IPS-18c (cell line): Measurements from ENCODE around the gene TNN.

Experiments used
- H3K4me3 ChIP-seq: 2 replicates; pipeline ENCODE4 v1.7.0; 2013; ENCODE audit warnings: low read depth, mild to moderate bottlenecking, low read length, moderate library complexity; ENCODE audit not compliant: insufficient read depth
- H3K9me3 ChIP-seq: one replicate; pipeline ENCODE4 v1.6.1; 2013; ENCODE audit warnings: mild to moderate bottlenecking, low read length, moderate library complexity; ENCODE audit not compliant: control insufficient read depth, insufficient read depth

Gene TNN

DNA sequence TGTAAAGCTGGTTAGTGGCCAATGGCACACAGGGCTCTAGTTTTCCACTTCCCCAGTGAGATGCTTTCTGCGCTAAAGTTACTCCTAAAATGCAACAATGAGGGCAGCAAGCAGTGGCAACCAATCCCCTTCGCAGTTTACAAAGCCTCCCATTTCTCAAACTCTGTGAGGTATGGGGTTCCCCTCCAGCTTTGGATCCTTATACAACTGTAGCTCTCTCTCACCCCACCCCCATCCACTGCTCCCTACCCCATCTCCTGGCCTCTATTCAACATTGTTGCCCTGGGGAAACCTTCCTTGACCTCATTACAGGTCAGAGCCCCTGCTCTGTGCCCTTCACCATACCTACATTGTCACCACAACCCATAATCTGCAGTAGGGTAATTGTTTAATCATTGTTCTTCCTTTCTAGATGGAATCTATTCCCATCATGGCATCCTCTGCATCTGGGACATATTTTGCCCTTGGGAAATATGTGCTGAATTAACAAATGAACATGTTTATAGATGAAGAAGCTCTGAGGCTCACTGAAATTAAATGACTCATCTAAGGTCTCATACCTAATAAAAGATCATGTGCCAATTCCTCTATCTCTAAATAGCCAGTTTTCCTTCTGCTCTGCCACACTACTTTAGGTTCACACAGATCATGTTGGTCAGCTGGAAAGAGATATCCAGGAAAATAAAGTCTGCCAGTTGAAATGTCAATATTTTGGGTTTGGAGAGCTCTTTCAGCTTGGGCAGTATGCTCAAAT lies 112.4 kb downstream of the TNN start:
- Histone ChIP-seq H3K9me3 (no peaks in the 10 kb centered on the region), H3K4me3 (no peak overlapping the region)

DNA sequence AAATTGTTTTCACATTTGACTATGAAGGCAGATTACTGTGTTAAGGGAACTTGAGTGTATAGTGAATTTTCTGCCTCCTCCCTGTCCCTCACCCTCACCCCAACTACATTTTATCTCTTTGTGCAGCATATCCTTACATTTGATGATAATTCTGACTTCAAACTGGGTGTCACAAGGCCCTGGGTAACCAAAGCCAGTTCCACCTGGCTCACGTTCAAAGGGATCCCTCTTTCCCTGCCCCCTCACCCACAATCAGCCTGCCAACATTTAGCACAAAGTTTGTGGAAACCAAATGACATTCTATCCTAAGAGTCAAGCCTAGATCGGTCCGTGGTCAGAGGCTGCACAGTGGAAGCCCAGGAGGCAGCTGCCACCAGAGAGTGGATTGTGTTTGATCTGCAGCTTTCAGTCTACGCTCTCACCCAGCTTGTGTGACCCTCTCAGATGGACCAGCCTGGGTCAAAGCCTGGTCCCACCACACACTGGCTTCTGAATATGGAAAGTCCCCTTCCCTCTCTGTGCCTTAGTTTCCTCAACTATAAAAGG lies 114.6 kb downstream of the TNN start:
- H3K9me3 ChIP-seq, result no peaks in the 10 kb centered on the region
- H3K4me3 ChIP-seq, result no peak overlapping the region

DNA sequence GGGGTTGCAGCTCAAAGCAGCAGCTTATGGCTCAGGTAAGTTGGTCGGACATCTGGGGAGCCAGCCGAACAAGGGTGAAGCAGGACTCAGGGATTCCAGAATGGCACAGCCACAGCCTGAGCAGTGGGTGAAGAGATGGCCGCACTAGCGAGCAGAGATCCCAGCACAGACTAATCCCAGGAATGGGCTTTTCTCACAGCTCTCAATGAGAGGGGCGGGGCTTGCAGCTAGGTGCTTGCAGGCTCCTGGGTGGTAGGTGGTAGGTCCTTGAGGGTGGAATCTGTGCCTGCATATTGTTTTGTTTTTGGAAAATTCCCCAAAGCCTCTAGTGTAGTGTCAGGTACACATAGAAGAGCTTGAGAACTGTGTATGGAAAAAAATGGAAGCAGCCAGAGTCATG lies 116.0 kb downstream of the TNN start:
- H3K4me3 ChIP-seq, result no peak overlapping the region
- H3K9me3 ChIP-seq, result no peaks in the 10 kb centered on the region

DNA sequence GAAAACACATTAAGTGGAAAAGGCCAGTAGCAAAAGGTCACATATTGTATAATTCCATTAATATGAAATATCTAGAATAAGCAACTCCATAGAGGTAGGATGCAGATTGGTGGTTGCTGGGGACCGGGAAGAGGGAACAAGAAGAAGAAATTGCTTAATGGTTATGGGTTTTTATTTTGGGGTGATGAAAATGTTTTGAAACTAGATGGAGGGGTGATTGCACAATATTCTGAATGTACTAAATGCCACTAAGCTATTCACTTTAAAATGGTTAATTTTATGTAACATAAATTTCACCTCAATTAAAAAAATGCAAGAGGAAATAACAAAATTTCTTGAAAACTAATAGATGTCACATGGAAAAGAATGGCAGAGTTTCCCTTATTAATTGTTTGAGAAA lies 118.3 kb downstream of the TNN start:
- no peak overlapping the region for H3K4me3 ChIP-seq
- H3K9me3 ChIP-seq, result no peaks in the 10 kb centered on the region

DNA sequence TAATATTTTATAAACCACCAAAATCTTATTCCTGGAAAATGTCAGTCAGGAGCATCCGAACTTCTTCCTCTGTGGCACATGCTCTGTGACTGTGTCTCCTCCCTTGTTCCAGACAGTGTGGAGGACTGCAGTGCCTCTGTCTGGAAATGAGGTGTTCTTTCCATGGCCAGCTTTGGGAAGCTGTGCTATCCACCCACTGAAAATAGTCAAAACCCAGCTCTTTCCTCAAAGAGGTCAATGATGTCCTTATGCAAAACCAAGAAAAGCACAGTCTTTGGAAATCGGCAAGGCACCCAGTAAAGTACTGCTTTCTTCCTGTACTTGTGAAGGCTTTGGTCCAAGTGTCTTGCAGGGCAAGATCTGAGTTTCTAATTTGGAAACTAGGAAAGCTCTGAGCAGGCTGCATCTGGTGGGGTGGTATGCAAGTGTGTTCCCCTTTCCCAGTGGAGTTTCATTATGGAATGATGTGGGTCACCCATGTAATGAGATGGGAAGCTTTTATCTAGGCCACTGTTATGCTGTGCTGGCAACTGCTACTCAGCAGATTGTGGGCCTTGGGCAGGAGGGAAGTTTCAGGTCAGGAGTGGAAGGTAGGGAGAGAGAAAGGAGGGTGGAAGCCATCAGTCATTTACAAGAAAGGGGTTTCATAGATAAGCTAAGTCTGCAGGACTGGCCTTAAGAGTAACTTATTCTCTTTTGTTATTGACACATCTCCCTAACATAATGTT lies 119.0 kb downstream of the TNN start:
- no peaks in the 10 kb centered on the region for H3K9me3 ChIP-seq
- no peak overlapping the region for H3K4me3 ChIP-seq

DNA sequence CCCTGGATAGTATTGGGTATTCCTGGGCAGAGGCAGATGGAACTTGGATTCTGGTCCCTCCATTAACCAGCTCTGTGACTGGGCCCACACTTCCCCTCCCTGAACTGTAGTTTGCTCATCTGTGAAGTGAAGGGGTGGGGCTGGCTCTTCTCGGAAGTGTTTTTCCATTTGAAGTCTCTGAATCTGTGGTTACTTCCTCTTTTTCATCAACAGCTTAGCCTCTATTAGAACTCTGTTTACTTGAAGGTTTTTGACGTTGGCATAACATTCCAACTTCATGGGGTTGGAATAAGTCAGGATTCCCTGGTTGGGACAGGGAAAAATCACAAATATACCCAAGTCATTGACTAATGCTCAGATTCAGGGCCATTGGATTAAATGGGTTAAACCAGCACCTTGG lies 121.3 kb downstream of the TNN start:
- no peak overlapping the region for H3K4me3 ChIP-seq
- H3K9me3 ChIP-seq, result no peaks in the 10 kb centered on the region

DNA sequence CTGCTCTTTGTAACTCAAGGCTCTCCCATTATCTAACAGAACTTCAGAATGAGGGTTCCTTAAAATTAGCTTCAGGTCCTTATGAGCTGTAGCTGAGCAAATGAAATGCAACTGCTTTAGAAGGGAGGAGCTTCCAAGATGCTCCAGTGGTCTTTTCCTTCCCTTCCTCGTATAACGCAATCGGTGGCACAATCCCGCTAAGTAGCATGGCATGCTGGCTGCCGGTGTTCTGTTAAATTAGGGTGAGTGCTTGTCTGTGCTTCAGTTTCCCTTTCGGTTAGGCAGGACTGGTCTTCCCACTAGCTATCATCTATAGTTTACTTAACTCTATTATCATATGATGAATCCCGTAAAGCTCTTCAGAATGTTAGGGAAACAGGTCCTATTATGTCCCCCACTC lies 124.0 kb downstream of the TNN start:
- peak overlapping the region; percentile 55; the same call in 1 of the 2 replicates for H3K4me3 ChIP-seq
- no peaks in the 10 kb centered on the region for H3K9me3 ChIP-seq

DNA sequence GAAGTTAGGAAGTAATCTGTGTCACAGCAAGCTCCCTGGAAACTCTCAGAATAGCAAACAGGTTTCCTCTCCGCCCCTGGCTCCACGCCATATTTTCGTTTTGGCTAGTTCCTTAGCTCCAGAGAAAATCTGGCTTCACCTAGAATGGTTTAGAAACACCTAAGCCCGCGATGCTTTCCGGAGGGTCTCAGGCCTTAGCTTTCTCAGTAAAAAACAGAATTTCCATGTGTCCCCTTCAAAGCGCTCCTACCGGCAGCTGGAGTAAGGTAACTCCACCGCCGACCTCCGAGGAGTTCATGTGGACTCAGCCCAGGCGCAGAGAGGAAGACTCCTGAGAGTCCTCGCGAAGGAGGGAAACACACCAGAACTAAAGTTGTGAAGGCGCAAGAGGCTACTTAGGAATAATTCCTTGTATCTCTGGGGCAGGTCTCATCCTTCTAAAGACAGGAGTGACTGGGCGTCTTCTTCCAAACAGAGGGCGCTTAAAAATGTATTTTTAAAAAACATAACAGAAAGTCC lies 124.5 kb downstream of the TNN start:
- Histone ChIP-seq H3K4me3 (peak overlapping the region; percentile 55), H3K9me3 (no peaks in the 10 kb centered on the region)

DNA sequence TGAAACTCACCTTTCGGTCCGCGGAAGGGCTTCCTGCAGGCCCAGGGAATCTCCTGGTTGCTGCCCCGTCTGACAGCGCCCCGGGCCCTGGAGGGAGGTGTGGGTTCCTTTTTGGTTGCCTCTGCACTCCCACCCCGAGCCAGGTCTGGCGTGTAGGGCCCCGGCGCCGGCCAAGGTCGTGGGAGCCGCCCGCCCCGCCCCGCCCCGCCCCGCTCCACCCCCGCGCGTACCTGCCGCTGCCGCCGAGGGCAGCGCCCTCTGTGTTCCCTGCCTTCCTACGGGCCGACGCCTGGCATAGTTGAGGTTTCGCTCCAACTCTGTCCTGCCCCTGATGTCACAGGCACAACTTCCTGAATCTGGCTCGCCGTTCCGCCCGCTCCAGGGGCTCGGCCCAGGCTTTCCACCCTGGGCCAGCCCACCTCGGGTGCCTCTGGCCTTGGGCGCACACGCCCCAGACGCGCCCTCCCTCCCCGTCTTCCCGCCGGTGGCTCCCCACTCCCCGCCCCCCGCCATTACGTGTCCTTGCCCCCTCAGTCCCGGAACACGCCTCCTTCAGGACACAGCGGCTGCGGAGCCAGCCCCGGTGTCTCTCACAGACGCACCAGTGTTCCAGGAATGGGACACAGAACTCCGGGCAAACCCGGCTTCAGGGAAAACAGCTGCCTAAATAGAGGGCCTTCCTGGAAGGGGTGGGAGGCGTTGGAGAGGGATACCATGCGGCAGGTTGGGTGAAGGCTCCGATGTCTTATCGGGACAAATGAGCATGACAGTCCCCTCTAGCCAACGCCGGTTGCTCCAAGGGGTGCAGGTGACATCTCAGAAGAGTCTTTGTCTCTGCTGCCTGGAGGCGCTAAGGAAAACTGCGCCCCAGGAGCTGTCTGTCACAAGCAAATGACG lies 125.2 kb downstream of the TNN start, which contains the start of gene KIAA0040:
KIAA0040 (minus strand) TSS at position 147 of the 897 bp plus-strand sequence. CDS start 31,763 bp downstream, outside the sequence.
- Histone ChIP-seq H3K4me3 (peak within 1 kb of the TSS; percentile 55), H3K9me3 (no peaks in the 10 kb centered on the region)

DNA sequence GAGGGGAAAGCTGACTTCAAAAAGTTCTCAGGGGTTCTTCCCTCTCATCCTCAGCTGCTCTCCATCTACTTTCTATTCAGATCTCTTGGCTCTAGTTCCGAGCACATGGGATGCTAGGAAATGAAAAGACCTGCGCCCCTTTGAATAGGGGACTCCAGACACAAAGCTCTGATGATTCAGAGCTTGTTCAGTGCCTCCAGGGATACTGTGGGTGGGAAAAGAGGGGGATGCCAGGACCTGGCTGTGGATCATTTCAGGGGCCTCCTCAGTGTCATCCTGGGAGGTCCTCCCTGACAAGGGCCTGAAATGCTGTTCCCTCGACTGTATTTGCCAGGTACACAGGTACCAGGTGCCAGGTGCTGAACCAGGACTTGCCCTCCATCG lies 125.9 kb downstream of the TNN start:
- Histone ChIP-seq H3K4me3 (peak overlapping the region; percentile 55; the same call in 1 of the 2 replicates), H3K9me3 (no peaks in the 10 kb centered on the region)

DNA sequence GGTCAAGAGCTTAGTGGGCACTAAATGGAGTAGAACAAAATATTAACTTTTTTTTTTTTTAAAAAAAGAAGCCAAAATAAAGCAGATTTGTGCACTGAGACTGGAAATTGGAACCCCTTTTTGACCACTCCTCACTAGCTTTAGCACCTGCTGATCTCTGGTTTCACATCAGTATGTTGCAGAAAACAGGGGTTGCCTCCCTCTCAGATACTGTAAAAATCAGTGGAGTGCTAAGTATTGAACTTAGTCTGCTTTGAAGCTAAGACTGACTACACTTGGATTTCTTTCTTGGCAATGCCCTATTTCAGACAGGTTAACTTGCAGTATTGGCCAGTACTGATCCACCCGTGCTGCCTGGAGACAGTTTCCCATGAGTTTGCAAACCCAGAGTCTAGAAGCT lies 127.6 kb downstream of the TNN start:
- Histone ChIP-seq H3K4me3 (no peak overlapping the region), H3K9me3 (no peaks in the 10 kb centered on the region)

DNA sequence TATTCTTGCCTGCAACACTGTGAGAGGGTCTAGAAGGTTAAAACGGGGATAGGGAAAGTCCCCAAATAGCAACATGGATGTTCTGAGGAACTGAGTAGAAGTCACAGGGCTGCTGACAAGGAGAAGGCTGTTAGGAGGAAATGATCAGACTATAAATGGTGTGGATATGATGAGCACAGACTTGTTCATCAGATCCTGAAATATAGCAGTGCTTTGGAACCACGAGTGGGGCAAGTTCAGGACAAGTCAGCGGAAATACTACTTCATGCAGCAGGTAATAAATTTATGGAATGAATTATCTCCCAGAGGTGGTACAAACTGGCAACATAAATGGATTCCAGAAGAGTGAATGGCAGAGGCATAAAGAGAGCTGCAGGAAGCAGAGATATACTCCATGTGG lies 128.2 kb downstream of the TNN start:
- H3K9me3 ChIP-seq, result peaks cover 2% of the 10 kb centered on the region
- no peak overlapping the region for H3K4me3 ChIP-seq

DNA sequence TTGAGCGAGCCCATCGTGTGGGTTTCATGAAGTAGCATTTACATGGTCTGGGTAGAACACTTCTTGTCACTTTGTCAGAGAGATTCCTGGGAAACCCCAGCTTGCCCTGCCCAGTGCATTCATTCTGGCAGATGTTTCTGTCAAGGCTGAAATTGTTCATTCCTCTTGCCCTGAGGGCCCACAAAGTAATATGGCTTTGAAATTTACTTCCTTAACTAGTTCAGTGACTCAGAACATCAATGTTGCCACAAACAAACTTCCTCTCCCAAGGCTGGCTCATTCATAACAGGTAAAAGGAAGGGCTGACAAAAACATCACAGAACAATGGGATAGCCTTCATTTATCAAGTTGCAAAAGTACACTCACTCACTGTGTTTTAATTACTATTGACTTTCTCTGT lies 129.9 kb downstream of the TNN start:
- Histone ChIP-seq H3K9me3 (peaks cover 2% of the 10 kb centered on the region), H3K4me3 (no peak overlapping the region)
